Natural killer cell treated with Interleukin-12 subunit alpha and Interleukin-12 subunit beta and Interleukin-15 and Interleukin-18, amount 100 ng/mL, for 72 hours (primary cell): ENCODE data around the gene ZNF582. TPM values are rescaled to one million over a fixed set of nuclear protein-coding genes. Genes with fewer than 3 reads are reported as not detected.
A peak's percentile ranks its signal among the peaks of the same experiment; 100 is the strongest.
"Not testable (repeated sequence)": the region's sequence is repeated elsewhere in the genome, so short reads cannot be mapped to it uniquely, and the experiment has no call there.

Source experiments
- ATAC-seq, 2 donors: fragments of 150-1000 bp; cut with Tn5 transposase in 1 of 2; sonication (Bioruptor Pico), chemical (Tn5 transposase) in 1 of 2; 2 replicates each; pipeline ENCODE4 v1.10.0; 2021
- DNase-seq: peaks from one replicate; pipeline ENCODE4 v3.0.0; 2022; ENCODE audit warnings: low spot score
- H3K27ac Mint-ChIP-seq, 2 donors: 1 replicate in 1 of 2; 2 replicates in 1 of 2; pipeline ENCODE4 v1.8.0; 2022; ENCODE audit warnings: mixed read lengths in 2 of 2, mild to moderate bottlenecking in 1 of 2, moderate library complexity in 1 of 2
- H3K27me3 Mint-ChIP-seq, 2 donors: 1 replicate in 1 of 2; 2 replicates in 1 of 2; pipeline ENCODE4 v1.8.0; 2022; ENCODE audit warnings: mixed read lengths in 2 of 2
- H3K36me3 Mint-ChIP-seq: one replicate; pipeline ENCODE4 v1.8.0; 2022; ENCODE audit warnings: mixed read lengths
- H3K4me1 Mint-ChIP-seq, 2 donors: 1 replicate in 1 of 2; 2 replicates in 1 of 2; pipeline ENCODE4 v1.8.0; 2022; ENCODE audit warnings: low read depth in 2 of 2, mixed read lengths in 2 of 2, mild to moderate bottlenecking in 1 of 2
- H3K4me3 Mint-ChIP-seq: one replicate; pipeline ENCODE4 v1.8.0; 2022; ENCODE audit warnings: mixed read lengths
- H3K9me3 Mint-ChIP-seq: 2 replicates; pipeline ENCODE4 v1.8.0; 2022; ENCODE audit warnings: mixed read lengths
- total RNA-seq, 2 donors: library from RNA; stranded (reverse); gene quantifications; one replicate each; pipeline ENCODE4 v1.2.3, GENCODE V29; 2022

The ZNF582 gene
- total RNA-seq, 2 donors from 2014 or later: 0.95 to 3.4 TPM

- Mint-ChIP-seq H3K36me3 (peaks cover 71% of the 10 kb centered on the region), H3K27ac (no peak overlapping the region), H3K4me3 (no peak overlapping the region), H3K9me3 (peaks cover 26% of the 10 kb centered on the region), H3K4me1 (peaks cover 18% of the 10 kb centered on the region in 2 donors), H3K27me3 (no peaks in the 10 kb centered on the region)
- DNase-seq (no peak), ATAC-seq (no peak)
These were observed 21.1 kb downstream of the ZNF582 start for GRCh38 chr19:56372281-56372680.

- Mint-ChIP-seq H3K4me1 (peaks cover 18% of the 10 kb centered on the region in 2 donors), H3K36me3 (peaks cover 49% of the 10 kb centered on the region), H3K4me3 (peak overlapping the region; percentile 64), H3K27ac (no peak overlapping the region), H3K27me3 (no peaks in the 10 kb centered on the region), H3K9me3 (peaks cover 17% of the 10 kb centered on the region)
- ATAC-seq: no peak
- no peak for DNase-seq
These were observed 23.3 kb downstream of the ZNF582 start for GRCh38 chr19:56369886-56370676.

- peak overlapping the region; percentile 75 to 85 for H3K27ac Mint-ChIP-seq
- peak overlapping the region; percentile 92 for H3K4me3 Mint-ChIP-seq
- DNase-seq: peak; percentile 95
- no peaks in the 10 kb centered on the region for H3K27me3 Mint-ChIP-seq
- H3K9me3 Mint-ChIP-seq: peaks cover 22% of the 10 kb centered on the region
- peaks cover 39% of the 10 kb centered on the region for H3K36me3 Mint-ChIP-seq
- H3K4me1 Mint-ChIP-seq: peaks cover 18% of the 10 kb centered on the region in 2 donors
- peak; percentile 99 to 100 for ATAC-seq
These were observed 25.3 kb downstream of the ZNF582 start for GRCh38 chr19:56367829-56368711.

GRCh38 chr19:56360841-56361240, 32.5 kb downstream of the ZNF582 start:
- H3K4me1 Mint-ChIP-seq: no peaks in the 10 kb centered on the region
- no peak overlapping the region for H3K27ac Mint-ChIP-seq
- ATAC-seq: no peak
- H3K27me3 Mint-ChIP-seq: peaks cover 0 to 10% of the 10 kb centered on the region in 2 donors
- peaks cover 43% of the 10 kb centered on the region for H3K36me3 Mint-ChIP-seq
- peaks cover 29% of the 10 kb centered on the region for H3K9me3 Mint-ChIP-seq
- no peak overlapping the region for H3K4me3 Mint-ChIP-seq
- DNase-seq: no peak

GRCh38 chr19:56356944-56357343, 36.4 kb downstream of the ZNF582 start:
- Mint-ChIP-seq H3K4me3 (no peak overlapping the region), H3K36me3 (peaks cover 31% of the 10 kb centered on the region), H3K27me3 (peaks cover 8 to 10% of the 10 kb centered on the region in 2 donors), H3K9me3 (peaks cover 19% of the 10 kb centered on the region), H3K27ac (no peak overlapping the region), H3K4me1 (no peaks in the 10 kb centered on the region)
- ATAC-seq: no peak
- no peak for DNase-seq

GRCh38 chr19:56355517-56355916, 37.8 kb downstream of the ZNF582 start:
- Mint-ChIP-seq H3K27me3 (peaks cover 8 to 10% of the 10 kb centered on the region in 2 donors), H3K27ac (no peak overlapping the region), H3K36me3 (peaks cover 22% of the 10 kb centered on the region), H3K9me3 (peaks cover 16% of the 10 kb centered on the region), H3K4me3 (no peak overlapping the region), H3K4me1 (no peaks in the 10 kb centered on the region)
- ATAC-seq (no peak), DNase-seq (no peak)

GRCh38 chr19:56351208-56351607, 42.1 kb downstream of the ZNF582 start:
- peaks cover 5 to 8% of the 10 kb centered on the region in 2 donors for H3K27me3 Mint-ChIP-seq
- H3K9me3 Mint-ChIP-seq: no peaks in the 10 kb centered on the region
- H3K4me3 Mint-ChIP-seq: no peak overlapping the region
- no peak for DNase-seq
- no peak overlapping the region for H3K27ac Mint-ChIP-seq
- no peaks in the 10 kb centered on the region for H3K36me3 Mint-ChIP-seq
- H3K4me1 Mint-ChIP-seq: no peaks in the 10 kb centered on the region
- ATAC-seq: no peak

- Mint-ChIP-seq H3K4me3 (no peak overlapping the region), H3K36me3 (no peaks in the 10 kb centered on the region), H3K27ac (no peak overlapping the region), H3K27me3 (peaks cover 3 to 8% of the 10 kb centered on the region in 2 donors), H3K4me1 (no peaks in the 10 kb centered on the region), H3K9me3 (no peaks in the 10 kb centered on the region)
- DNase-seq (no peak), ATAC-seq (no peak)
These were observed 42.8 kb downstream of the ZNF582 start for GRCh38 chr19:56350416-56351045.

GRCh38 chr19:56348289-56348877, 45.0 kb downstream of the ZNF582 start:
- ATAC-seq (no peak), DNase-seq (no peak)
- Mint-ChIP-seq H3K4me1 (no peaks in the 10 kb centered on the region), H3K27ac (no peak overlapping the region), H3K36me3 (no peaks in the 10 kb centered on the region), H3K4me3 (no peak overlapping the region), H3K9me3 (no peaks in the 10 kb centered on the region), H3K27me3 (peaks cover 0 to 3% of the 10 kb centered on the region in 2 donors)

GRCh38 chr19:56347163-56347778, 46.1 kb downstream of the ZNF582 start:
- H3K27ac Mint-ChIP-seq: no peak overlapping the region
- no peaks in the 10 kb centered on the region for H3K36me3 Mint-ChIP-seq
- H3K4me3 Mint-ChIP-seq: no peak overlapping the region
- no peaks in the 10 kb centered on the region for H3K4me1 Mint-ChIP-seq
- DNase-seq (no peak), ATAC-seq (no peak)
- H3K9me3 Mint-ChIP-seq: no peaks in the 10 kb centered on the region
- peaks cover 10% of the 10 kb centered on the region in 2 donors for H3K27me3 Mint-ChIP-seq

- Mint-ChIP-seq H3K9me3 (no peaks in the 10 kb centered on the region), H3K36me3 (no peaks in the 10 kb centered on the region), H3K4me3 (no peak overlapping the region), H3K27me3 (peaks cover 13 to 18% of the 10 kb centered on the region in 2 donors), H3K27ac (no peak overlapping the region), H3K4me1 (no peaks in the 10 kb centered on the region)
- DNase-seq (no peak), ATAC-seq (no peak)
These were observed 51.4 kb downstream of the ZNF582 start for GRCh38 chr19:56341948-56342347.

- H3K4me3 Mint-ChIP-seq, H3K4me1 Mint-ChIP-seq, H3K27ac Mint-ChIP-seq, H3K36me3 Mint-ChIP-seq, H3K9me3 Mint-ChIP-seq, ATAC-seq, DNase-seq: not testable (repeated sequence)
- H3K27me3 Mint-ChIP-seq: peaks cover 13 to 18% of the 10 kb centered on the region in 2 donors
These were observed 54.3 kb downstream of the ZNF582 start for GRCh38 chr19:56339031-56339430.

GRCh38 chr19:56337077-56337476, 56.3 kb downstream of the ZNF582 start:
- H3K27ac Mint-ChIP-seq, H3K4me1 Mint-ChIP-seq, H3K9me3 Mint-ChIP-seq, H3K4me3 Mint-ChIP-seq, DNase-seq, ATAC-seq, H3K36me3 Mint-ChIP-seq: not testable (repeated sequence)
- peaks cover 10 to 21% of the 10 kb centered on the region in 2 donors for H3K27me3 Mint-ChIP-seq
